Tibial artery (tissue), 4 donors: ENCODE data around the gene GJA9.
"Not testable (repeated sequence)": the region's sequence is repeated elsewhere in the genome, so short reads cannot be mapped to it uniquely, and the experiment has no call there.

Experiments used
- DNase-seq, 2 donors: peaks; one replicate each; pipeline ENCODE4 v3.0.0-alpha.2; 2019
- H3K27ac ChIP-seq, 2 donors: fragments of 200-600 bp; sonication (generic) in 1 of 2; 1 replicate in 1 of 2; 2 replicates in 1 of 2; pipeline ENCODE4 v1.5.1; 2018 to 2019; ENCODE audit warnings: mild to moderate bottlenecking in 1 of 2
- H3K27me3 ChIP-seq, 2 donors: fragments of 200-600 bp; sonication (generic) in 1 of 2; one replicate each; pipeline versions ENCODE4 v1.5.1 to v1.6.0; 2016 to 2019
- H3K36me3 ChIP-seq, 3 donors: fragments of 200-600 bp; sonication (generic) in 2 of 3; one replicate each; pipeline ENCODE4 v1.5.1; 2016 to 2019; ENCODE audit warnings: mild to moderate bottlenecking in 2 of 3
- H3K4me1 ChIP-seq, 4 donors: fragments of 200-600 bp; sonication (generic) in 2 of 4; 1 replicate in 3 of 4; 2 replicates in 1 of 4; pipeline ENCODE4 v1.5.1; 2016 to 2019
- H3K4me3 ChIP-seq, 2 donors: fragments of 200-600 bp; sonication (generic) in 1 of 2; 1 replicate in 1 of 2; 2 replicates in 1 of 2; pipeline ENCODE4 v1.5.1; 2018 to 2019; ENCODE audit warnings: mild to moderate bottlenecking in 2 of 2
- H3K9me3 ChIP-seq, 3 donors: fragments of 200-600 bp; sonication (generic) in 1 of 3; one replicate each; pipeline ENCODE4 v1.5.1; 2016 to 2019
- CTCF ChIP-seq, 2 experiments: fragments of 200-600 bp in 1 of 2; fragments of 450-650 bp in 1 of 2; IDR thresholded peaks; one replicate each; pipeline ENCODE4 v1.5.1; 2017 to 2019; ENCODE audit warnings: antibody characterized with exemption in 2 of 2, mild to moderate bottlenecking in 1 of 2, moderate library complexity in 1 of 2
- intact Hi-C: fragments of 100-400 bp; cut with DNase I; formaldehyde crosslinking; loops from one replicate; pipeline ENCODE4 v1.15.0; 2023; ENCODE audit warnings: low total_unique reads

GJA9 gene

GRCh38 chr1:38919130-38919529 is 37.7 kb upstream of the GJA9 start:
- H3K27ac ChIP-seq = no peak overlapping the region
- no peak for DNase-seq
- no peak for TF ChIP-seq CTCF (IDR thresholded peaks at IDR 0.05)
- no peaks in the 10 kb centered on the region for H3K27me3 ChIP-seq
- no peak overlapping the region for H3K4me3 ChIP-seq
- H3K36me3 ChIP-seq = peaks cover 0 to 6% (median 0%) of the 10 kb centered on the region in 3 donors
- H3K9me3 ChIP-seq = no peaks in the 10 kb centered on the region
- H3K4me1 ChIP-seq = no peaks in the 10 kb centered on the region
- intact Hi-C loops = no loop called here

GRCh38 chr1:38918568-38918967 is 37.2 kb upstream of the GJA9 start:
- intact Hi-C loops = no loop called here
- TF ChIP-seq CTCF (IDR thresholded peaks at IDR 0.05) = no peak
- H3K36me3 ChIP-seq = peaks cover 0 to 7% (median 0%) of the 10 kb centered on the region in 3 donors
- H3K4me1 ChIP-seq = no peaks in the 10 kb centered on the region
- H3K4me3 ChIP-seq = no peak overlapping the region
- H3K27ac ChIP-seq = no peak overlapping the region
- H3K9me3 ChIP-seq = no peaks in the 10 kb centered on the region
- no peak for DNase-seq
- H3K27me3 ChIP-seq = no peaks in the 10 kb centered on the region

- H3K9me3 ChIP-seq = no peaks in the 10 kb centered on the region
- no peak for DNase-seq
- no peaks in the 10 kb centered on the region for H3K27me3 ChIP-seq
- intact Hi-C loops = no loop called here
- no peaks in the 10 kb centered on the region for H3K4me1 ChIP-seq
- H3K36me3 ChIP-seq = peaks cover 0 to 10% (median 0%) of the 10 kb centered on the region in 3 donors
- no peak overlapping the region for H3K4me3 ChIP-seq
- TF ChIP-seq CTCF (IDR thresholded peaks at IDR 0.05) = no peak
- H3K27ac ChIP-seq = no peak overlapping the region
Observed at GRCh38 chr1:38917772-38918171, 36.4 kb upstream of the GJA9 start.

GRCh38 chr1:38917337-38917736 is 36.0 kb upstream of the GJA9 start:
- no peak for TF ChIP-seq CTCF (IDR thresholded peaks at IDR 0.05)

GRCh38 chr1:38915352-38915948 is 34.1 kb upstream of the GJA9 start:
- no peaks in the 10 kb centered on the region for H3K4me1 ChIP-seq
- no peak for TF ChIP-seq CTCF (IDR thresholded peaks at IDR 0.05)
- intact Hi-C loops = no loop called here
- no peaks in the 10 kb centered on the region for H3K9me3 ChIP-seq
- H3K27ac ChIP-seq = no peak overlapping the region
- no peak for DNase-seq
- H3K4me3 ChIP-seq = no peak overlapping the region
- peaks cover 0 to 10% (median 0%) of the 10 kb centered on the region in 3 donors for H3K36me3 ChIP-seq
- H3K27me3 ChIP-seq = no peaks in the 10 kb centered on the region

More at GRCh38 chr1:38917337-38917736, 36.0 kb upstream of the GJA9 start:
- Histone ChIP-seq H3K36me3 (peaks cover 0 to 10% (median 0%) of the 10 kb centered on the region in 3 donors), H3K9me3 (no peaks in the 10 kb centered on the region), H3K27ac (no peak overlapping the region), H3K4me3 (no peak overlapping the region), H3K27me3 (no peaks in the 10 kb centered on the region), H3K4me1 (no peaks in the 10 kb centered on the region)
- no peak for DNase-seq
- intact Hi-C loops = no loop called here

- H3K9me3 ChIP-seq, H3K4me1 ChIP-seq, DNase-seq, H3K27me3 ChIP-seq, H3K4me3 ChIP-seq, H3K36me3 ChIP-seq, H3K27ac ChIP-seq, intact Hi-C loops: not testable (repeated sequence)
Observed at GRCh38 chr1:38914908-38915307, 33.5 kb upstream of the GJA9 start.
